Measurements from ENCODE around the gene GSC2. TPM values are rescaled to one million over a fixed set of nuclear protein-coding genes. Genes with fewer than 3 reads are reported as not detected.

The GSC2 gene
- total RNA-seq, 2 donors from 2014 or later: not detected

GRCh38 chr22:19120829-19121630 lies 29.1 kb downstream of the GSC2 start:
- no peak for DNase-seq (ENCODE audit: low spot score in 2 of 2)
- Mint-ChIP-seq H3K9me3 (no peaks in the 10 kb centered on the region), H3K27ac (peak overlapping the region; percentile 79 to 83), H3K36me3 (no peaks in the 10 kb centered on the region)
- ATAC-seq: peak in 1 of 2 donors; percentile 4

GRCh38 chr22:19119949-19120348 lies 30.1 kb downstream of the GSC2 start:
- peak overlapping the region in 1 of 2 donors; percentile 70 for H3K27ac Mint-ChIP-seq
- ATAC-seq (no peak), DNase-seq (ENCODE audit: low spot score in 2 of 2) (no peak)
- H3K36me3 Mint-ChIP-seq: no peaks in the 10 kb centered on the region
- H3K9me3 Mint-ChIP-seq: no peaks in the 10 kb centered on the region

GRCh38 chr22:19118329-19118880 lies 31.7 kb downstream of the GSC2 start:
- DNase-seq (ENCODE audit: low spot score in 2 of 2): no peak

GRCh38 chr22:19117111-19117512 lies 33.0 kb downstream of the GSC2 start:
- DNase-seq (ENCODE audit: low spot score in 2 of 2): no peak
- Mint-ChIP-seq H3K9me3 (no peaks in the 10 kb centered on the region), H3K36me3 (no peaks in the 10 kb centered on the region), H3K27ac (no peak overlapping the region)
- ATAC-seq: no peak

More at GRCh38 chr22:19118329-19118880, 31.7 kb downstream of the GSC2 start:
- no peak for ATAC-seq
- Mint-ChIP-seq H3K9me3 (no peaks in the 10 kb centered on the region), H3K36me3 (no peaks in the 10 kb centered on the region), H3K27ac (no peak overlapping the region)

- DNase-seq (ENCODE audit: low spot score in 2 of 2) (no peak), ATAC-seq (peak in 1 of 2 donors; percentile 50)
- Mint-ChIP-seq H3K9me3 (no peaks in the 10 kb centered on the region), H3K36me3 (no peaks in the 10 kb centered on the region), H3K27ac (peak overlapping the region in 1 of 2 donors; percentile 45)
Observed at GRCh38 chr22:19115628-19116027, 34.5 kb downstream of the GSC2 start.

- DNase-seq (ENCODE audit: low spot score in 2 of 2): no peak
- peak overlapping the region in 1 of 2 donors; percentile 45 for H3K27ac Mint-ChIP-seq
- no peaks in the 10 kb centered on the region for H3K9me3 Mint-ChIP-seq
- no peaks in the 10 kb centered on the region for H3K36me3 Mint-ChIP-seq
- ATAC-seq: no peak
Observed at GRCh38 chr22:19114984-19115552, 35.0 kb downstream of the GSC2 start.

GRCh38 chr22:19113429-19113828 lies 36.7 kb downstream of the GSC2 start:
- no peak for ATAC-seq
- Mint-ChIP-seq H3K36me3 (no peaks in the 10 kb centered on the region), H3K27ac (no peak overlapping the region), H3K9me3 (no peaks in the 10 kb centered on the region)
- no peak for DNase-seq (ENCODE audit: low spot score in 2 of 2)

- DNase-seq (ENCODE audit: low spot score in 2 of 2) (no peak), ATAC-seq (no peak)
- H3K27ac Mint-ChIP-seq: no peak overlapping the region
- H3K9me3 Mint-ChIP-seq: no peaks in the 10 kb centered on the region
- H3K36me3 Mint-ChIP-seq: no peaks in the 10 kb centered on the region
Observed at GRCh38 chr22:19111584-19111983, 38.5 kb downstream of the GSC2 start.

- no peak for DNase-seq (ENCODE audit: low spot score in 2 of 2)
- H3K36me3 Mint-ChIP-seq: no peaks in the 10 kb centered on the region
- no peak for ATAC-seq
Observed at GRCh38 chr22:19111140-19111539, 39.0 kb downstream of the GSC2 start.

GRCh38 chr22:19110646-19111045 lies 39.4 kb downstream of the GSC2 start:
- Mint-ChIP-seq H3K9me3 (no peaks in the 10 kb centered on the region), H3K36me3 (no peaks in the 10 kb centered on the region), H3K27ac (no peak overlapping the region)
- DNase-seq (ENCODE audit: low spot score in 2 of 2) (no peak), ATAC-seq (no peak)

More at GRCh38 chr22:19111140-19111539, 39.0 kb downstream of the GSC2 start:
- no peak overlapping the region for H3K27ac Mint-ChIP-seq
- no peaks in the 10 kb centered on the region for H3K9me3 Mint-ChIP-seq

GRCh38 chr22:19110064-19110458 lies 40.0 kb downstream of the GSC2 start:
- Mint-ChIP-seq H3K27ac (peak overlapping the region; percentile 67 to 68), H3K36me3 (no peaks in the 10 kb centered on the region), H3K9me3 (no peaks in the 10 kb centered on the region)
- DNase-seq (ENCODE audit: low spot score in 2 of 2): no peak
- no peak for ATAC-seq

- Mint-ChIP-seq H3K9me3 (no peaks in the 10 kb centered on the region), H3K27ac (peak overlapping the region; percentile 67 to 68), H3K36me3 (no peaks in the 10 kb centered on the region)
- peak; percentile 93 to 95 for ATAC-seq
- no peak for DNase-seq (ENCODE audit: low spot score in 2 of 2)
Observed at GRCh38 chr22:19109198-19110063, 40.7 kb downstream of the GSC2 start.

GRCh38 chr22:19108807-19109197 lies 41.3 kb downstream of the GSC2 start:
- no peaks in the 10 kb centered on the region for H3K36me3 Mint-ChIP-seq

GRCh38 chr22:19107730-19108074 lies 42.4 kb downstream of the GSC2 start:
- no peak for ATAC-seq
- peak overlapping the region; percentile 15 to 86 for H3K27ac Mint-ChIP-seq

More at GRCh38 chr22:19108807-19109197, 41.3 kb downstream of the GSC2 start:
- ATAC-seq (no peak), DNase-seq (ENCODE audit: low spot score in 2 of 2) (no peak)
- peak overlapping the region in 1 of 2 donors; percentile 68 for H3K27ac Mint-ChIP-seq
- H3K9me3 Mint-ChIP-seq: no peaks in the 10 kb centered on the region

GRCh38 chr22:19106886-19107729 lies 43.0 kb downstream of the GSC2 start:
- DNase-seq (ENCODE audit: low spot score in 2 of 2): no peak
- H3K36me3 Mint-ChIP-seq: no peaks in the 10 kb centered on the region
- H3K9me3 Mint-ChIP-seq: no peaks in the 10 kb centered on the region
- no peak for ATAC-seq
- peak overlapping the region; percentile 15 to 70 for H3K27ac Mint-ChIP-seq

More at GRCh38 chr22:19107730-19108074, 42.4 kb downstream of the GSC2 start:
- Mint-ChIP-seq H3K36me3 (no peaks in the 10 kb centered on the region), H3K9me3 (no peaks in the 10 kb centered on the region)
- DNase-seq (ENCODE audit: low spot score in 2 of 2): no peak

Data from activated naive CD4-positive, alpha-beta T cell treated with anti-CD3 and anti-CD28 coated beads, Interleukin-2, amount 50 U/mL, for 72 hours (primary cell).